HCT116 (cell line): Measurements from ENCODE around the gene TFF1. TPM values are rescaled to one million over a fixed set of nuclear protein-coding genes. Genes with fewer than 3 reads are reported as not detected.

Source experiments
- ATAC-seq: fragments of 200-7000 bp; cut with Tn5 transposase; 2 replicates; pipeline ENCODE4 v1.9.1; 2020; ENCODE audit warnings: mild to moderate bottlenecking, moderate library complexity
- BruUV-seq: library from RNA; stranded (reverse); fragments of 400-500 nt; replicated peaks from 2 replicates; lab custom pipeline; 2021; lab: Mats Ljungman, UMichigan
- CTCF ChIA-PET: fragments of 300-600 bp; sonication (Branson Sonifier 250); formaldehyde crosslinking; loops from one replicate; lab custom pipeline; 2021; ENCODE audit warnings: antibody characterized with exemption; lab: Charles Lee
- POLR2A ChIA-PET: fragments of 300-600, 350-600 bp; sonication (Branson Sonifier 250); formaldehyde crosslinking; loops from one replicate; lab custom pipeline; 2021; ENCODE audit warnings: antibody characterized with exemption; lab: Charles Lee
- RAD21 ChIA-PET, 2 experiments: fragments of 300-600 bp; sonication (Branson Sonifier 250); formaldehyde crosslinking; loops; one replicate each; lab custom pipeline; 2023; ENCODE audit warnings: low total read pairs in 2 of 2; ENCODE audit not compliant: uncharacterized antibody in 2 of 2, unreplicated experiment in 2 of 2, low non-redundant PET in 1 of 2; lab: Charles Lee
- DNase-seq: peaks from one replicate; pipeline ENCODE4 v3.0.0-alpha.2; 2010; ENCODE audit warnings: low read depth, low spot score
- H2AFZ ChIP-seq: fragments of 200-600 bp; shearing (Covaris generic), sonication (generic); 2 replicates; pipeline ENCODE4 v1.6.1; 2017; ENCODE audit warnings: low read depth, mixed run types, mixed read lengths, antibody characterized with exemption, low read length; ENCODE audit not compliant: poor library complexity, severe bottlenecking
- H3K27ac ChIP-seq: 2 replicates; pipeline ENCODE4 v1.5.1; 2012; ENCODE audit warnings: low read depth, low read length
- H3K27me3 ChIP-seq: fragments of 200-600 bp; sonication (generic); 2 replicates; pipeline ENCODE4 v1.6.1; 2016; ENCODE audit warnings: mixed run types, low read length, mixed read lengths; ENCODE audit not compliant: insufficient read depth
- H3K36me3 ChIP-seq, 2 experiments: fragments of 200-500 bp in 1 of 2; fragments of 200-600 bp in 1 of 2; sonication (Bioruptor generic) in 1 of 2; sonication (generic) in 1 of 2; 2 replicates each; pipeline versions ENCODE4 v1.5.1 to v1.6.1; 2014 to 2016; ENCODE audit warnings: low read length in 2 of 2, inconsistent platforms in 1 of 2, mixed read lengths in 1 of 2, mixed run types in 1 of 2; ENCODE audit not compliant: insufficient read depth in 2 of 2, control insufficient read depth in 1 of 2
- H3K4me1 ChIP-seq, 2 experiments: fragments of 200-600 bp in 1 of 2; sonication (generic) in 1 of 2; 2 replicates each; pipeline versions ENCODE4 v1.5.1 to v1.6.1; 2012 to 2017; ENCODE audit warnings: low read length in 2 of 2, inconsistent platforms in 1 of 2, mild to moderate bottlenecking in 1 of 2, mixed read lengths in 1 of 2, mixed run types in 1 of 2, moderate library complexity in 1 of 2; ENCODE audit not compliant: insufficient read depth in 2 of 2, control insufficient read depth in 1 of 2
- H3K4me2 ChIP-seq: fragments of 200-600 bp; sonication (generic); 2 replicates; pipeline ENCODE4 v1.6.1; 2017; ENCODE audit warnings: mixed run types, low read length, mixed read lengths
- H3K4me3 ChIP-seq, 2 experiments: fragments of 200-600 bp in 1 of 2; sonication (generic) in 1 of 2; replicated peaks in 1 of 2; 2 replicates each; pipeline ENCODE4 v1.5.1; 2011 to 2016; ENCODE audit warnings: low read length in 2 of 2, control low read depth in 1 of 2, low read depth in 1 of 2, mild to moderate bottlenecking in 1 of 2, mixed read lengths in 1 of 2, mixed run types in 1 of 2
- H3K79me2 ChIP-seq: fragments of 200-600 bp; sonication (generic); 2 replicates; pipeline ENCODE4 v1.6.1; 2017; ENCODE audit warnings: mild to moderate bottlenecking, mixed run types, low read length, moderate library complexity, mixed read lengths; ENCODE audit not compliant: insufficient read depth
- H3K9ac ChIP-seq: fragments of 200-600 bp; sonication (generic); 2 replicates; pipeline ENCODE4 v1.6.1; 2016; ENCODE audit warnings: low read length, mixed read lengths
- H3K9me2 ChIP-seq: fragments of 200-600 bp; sonication (generic), shearing (Covaris generic); 2 replicates; pipeline ENCODE4 v1.6.1; 2017; ENCODE audit warnings: mixed run types, mild to moderate bottlenecking, moderate library complexity; ENCODE audit not compliant: insufficient read depth
- H3K9me3 ChIP-seq, 2 experiments: fragments of 200-500 bp in 1 of 2; fragments of 200-600 bp in 1 of 2; sonication (Bioruptor generic) in 1 of 2; sonication (generic) in 1 of 2; 2 replicates each; pipeline ENCODE4 v1.6.1; 2014 to 2017; ENCODE audit warnings: low read length in 2 of 2, mixed read lengths in 2 of 2, inconsistent platforms in 1 of 2, low read depth in 1 of 2, mild to moderate bottlenecking in 1 of 2, mixed run types in 1 of 2, moderate library complexity in 1 of 2; ENCODE audit not compliant: control insufficient read depth in 1 of 2, insufficient read depth in 1 of 2
- H4K20me1 ChIP-seq: fragments of 200-600 bp; sonication (generic), shearing (Covaris generic); 2 replicates; pipeline ENCODE4 v1.6.1; 2017; ENCODE audit warnings: mixed run types, mild to moderate bottlenecking, moderate library complexity; ENCODE audit not compliant: insufficient read depth
- CBX3 ChIP-seq: IDR thresholded peaks from 2 replicates; pipeline ENCODE4 v1.6.1; 2012; ENCODE audit warnings: low read depth
- CEBPB ChIP-seq: IDR thresholded peaks from 2 replicates; pipeline ENCODE4 v1.6.1; 2012; ENCODE audit warnings: low read depth
- ELF1 ChIP-seq: IDR thresholded peaks from 2 replicates; pipeline ENCODE4 v1.6.1; 2012; ENCODE audit warnings: low read depth, borderline replicate concordance
- EZH2phosphoT487 ChIP-seq: fragments of 200-600 bp; IDR thresholded peaks from 2 replicates; pipeline ENCODE4 v1.6.1; 2018; ENCODE audit warnings: antibody characterized with exemption, borderline replicate concordance
- FOSL1 ChIP-seq: IDR thresholded peaks from 2 replicates; pipeline ENCODE4 v1.6.1; 2012; ENCODE audit warnings: low read depth
- JUND ChIP-seq: IDR thresholded peaks from 2 replicates; pipeline ENCODE4 v1.6.1; 2012
- POLR2A ChIP-seq: IDR thresholded peaks from 2 replicates; pipeline ENCODE4 v1.7.0; 2011; ENCODE audit warnings: borderline replicate concordance; ENCODE audit not compliant: insufficient read depth, insufficient read length; ENCODE audit errors: extremely low read depth
- POLR2AphosphoS5 ChIP-seq: IDR thresholded peaks from 2 replicates; pipeline ENCODE4 v1.6.1; 2011; ENCODE audit warnings: mild to moderate bottlenecking, low read depth, low read length, moderate library complexity
- RAD21 ChIP-seq: IDR thresholded peaks from 2 replicates; pipeline ENCODE4 v1.6.1; 2012; ENCODE audit warnings: low read depth, mild to moderate bottlenecking
- SIN3A ChIP-seq: IDR thresholded peaks from 2 replicates; pipeline ENCODE4 v1.6.1; 2012; ENCODE audit warnings: low read depth
- SP1 ChIP-seq: IDR thresholded peaks from 2 replicates; pipeline ENCODE4 v1.6.1; 2012; ENCODE audit warnings: low read depth
- SRF ChIP-seq: IDR thresholded peaks from 2 replicates; pipeline ENCODE4 v1.6.1; 2012; ENCODE audit warnings: low read depth
- TCF7L2 ChIP-seq: IDR thresholded peaks from 2 replicates; pipeline ENCODE4 v1.7.0; 2011; ENCODE audit warnings: borderline replicate concordance, inconsistent platforms; ENCODE audit not compliant: insufficient read depth, insufficient read length; ENCODE audit errors: extremely low read depth
- YY1 ChIP-seq: IDR thresholded peaks from 2 replicates; pipeline ENCODE4 v1.6.1; 2011; ENCODE audit warnings: low read length, low read depth, moderate library complexity, mild to moderate bottlenecking; ENCODE audit not compliant: insufficient replicate concordance; ENCODE audit errors: extremely low read depth
- ZFX ChIP-seq: fragments of 450-650 bp; IDR thresholded peaks from 2 replicates; pipeline ENCODE4 v1.6.1; 2017
- ZNF274 ChIP-seq: fragments of 200-500 bp; sonication (Bioruptor generic); IDR thresholded peaks from 2 replicates; pipeline ENCODE4 v1.6.1; 2014; ENCODE audit warnings: mild to moderate bottlenecking, low read depth, low read length, inconsistent platforms
- intact Hi-C: fragments of 100-400 bp; cut with micrococcal nuclease; formaldehyde crosslinking; loops from 2 replicates; pipeline ENCODE4 v1.10.0; 2022
- total RNA-seq: library from RNA; stranded (reverse); gene quantifications from one replicate; pipeline ENCODE4 v1.2.1, GENCODE V29; 2021; ENCODE audit not compliant: unreplicated experiment
- TF ChIP-seq, protein P1 (sequence below): IDR thresholded peaks from 2 replicates; pipeline ENCODE4 v1.6.1; 2012; ENCODE audit warnings: low read depth
- TF ChIP-seq, protein P2 (sequence below), 3 experiments: fragments of 200-600 bp in 1 of 3; sonication (generic) in 1 of 3; IDR thresholded peaks in 2 of 3; conservative IDR thresholded peaks in 1 of 3; 2 replicates each; pipeline ENCODE4 v1.5.1; 2012 to 2017; ENCODE audit warnings: low read depth in 2 of 3, low read length in 2 of 3, antibody characterized with exemption in 1 of 3, borderline replicate concordance in 1 of 3, control low read depth in 1 of 3, mild to moderate bottlenecking in 1 of 3, mixed read lengths in 1 of 3, mixed run types in 1 of 3, moderate library complexity in 1 of 3; ENCODE audit not compliant: insufficient read depth in 1 of 3
- TF ChIP-seq, protein P3 (sequence below): IDR thresholded peaks from 2 replicates; pipeline ENCODE4 v1.6.1; 2011; ENCODE audit warnings: mild to moderate bottlenecking, low read length, moderate library complexity; ENCODE audit not compliant: insufficient replicate concordance; ENCODE audit errors: extremely low read depth
- TF ChIP-seq, protein P4 (sequence below): IDR thresholded peaks from 2 replicates; pipeline ENCODE4 v1.6.1; 2012

Gene TFF1
- total RNA-seq, 1 experiment from 2014 or later: 0.61 TPM

DNA sequence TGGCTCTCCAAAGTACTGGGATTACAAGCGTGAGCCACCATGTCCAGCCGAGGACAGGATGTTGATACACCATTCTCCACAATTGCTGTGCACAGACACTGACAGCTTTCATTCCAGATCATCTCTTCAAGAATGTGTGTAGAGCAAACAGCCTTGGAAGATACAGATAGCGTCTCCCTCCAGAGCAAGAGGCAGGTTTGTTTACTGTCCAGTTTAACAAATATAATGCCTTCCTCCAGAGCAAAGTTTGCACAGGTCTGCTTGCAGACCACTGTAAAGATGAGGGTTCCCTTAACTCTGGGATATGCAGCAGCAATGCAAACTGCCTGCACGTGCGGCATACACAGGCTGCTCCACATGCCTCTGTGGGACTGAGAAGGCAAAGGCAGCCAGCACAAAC, 25.0 kb upstream of the TFF1 start:
- no peaks in the 10 kb centered on the region for H3K36me3 ChIP-seq
- H3K9me3 ChIP-seq: no peaks in the 10 kb centered on the region
- no peak overlapping the region for H2AFZ ChIP-seq
- no peak for TF ChIP-seq CEBPB
- no peak for TF ChIP-seq SP1
- TF ChIP-seq, protein P1, sequence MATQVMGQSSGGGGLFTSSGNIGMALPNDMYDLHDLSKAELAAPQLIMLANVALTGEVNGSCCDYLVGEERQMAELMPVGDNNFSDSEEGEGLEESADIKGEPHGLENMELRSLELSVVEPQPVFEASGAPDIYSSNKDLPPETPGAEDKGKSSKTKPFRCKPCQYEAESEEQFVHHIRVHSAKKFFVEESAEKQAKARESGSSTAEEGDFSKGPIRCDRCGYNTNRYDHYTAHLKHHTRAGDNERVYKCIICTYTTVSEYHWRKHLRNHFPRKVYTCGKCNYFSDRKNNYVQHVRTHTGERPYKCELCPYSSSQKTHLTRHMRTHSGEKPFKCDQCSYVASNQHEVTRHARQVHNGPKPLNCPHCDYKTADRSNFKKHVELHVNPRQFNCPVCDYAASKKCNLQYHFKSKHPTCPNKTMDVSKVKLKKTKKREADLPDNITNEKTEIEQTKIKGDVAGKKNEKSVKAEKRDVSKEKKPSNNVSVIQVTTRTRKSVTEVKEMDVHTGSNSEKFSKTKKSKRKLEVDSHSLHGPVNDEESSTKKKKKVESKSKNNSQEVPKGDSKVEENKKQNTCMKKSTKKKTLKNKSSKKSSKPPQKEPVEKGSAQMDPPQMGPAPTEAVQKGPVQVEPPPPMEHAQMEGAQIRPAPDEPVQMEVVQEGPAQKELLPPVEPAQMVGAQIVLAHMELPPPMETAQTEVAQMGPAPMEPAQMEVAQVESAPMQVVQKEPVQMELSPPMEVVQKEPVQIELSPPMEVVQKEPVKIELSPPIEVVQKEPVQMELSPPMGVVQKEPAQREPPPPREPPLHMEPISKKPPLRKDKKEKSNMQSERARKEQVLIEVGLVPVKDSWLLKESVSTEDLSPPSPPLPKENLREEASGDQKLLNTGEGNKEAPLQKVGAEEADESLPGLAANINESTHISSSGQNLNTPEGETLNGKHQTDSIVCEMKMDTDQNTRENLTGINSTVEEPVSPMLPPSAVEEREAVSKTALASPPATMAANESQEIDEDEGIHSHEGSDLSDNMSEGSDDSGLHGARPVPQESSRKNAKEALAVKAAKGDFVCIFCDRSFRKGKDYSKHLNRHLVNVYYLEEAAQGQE: no peak
- TF ChIP-seq, protein P2, sequence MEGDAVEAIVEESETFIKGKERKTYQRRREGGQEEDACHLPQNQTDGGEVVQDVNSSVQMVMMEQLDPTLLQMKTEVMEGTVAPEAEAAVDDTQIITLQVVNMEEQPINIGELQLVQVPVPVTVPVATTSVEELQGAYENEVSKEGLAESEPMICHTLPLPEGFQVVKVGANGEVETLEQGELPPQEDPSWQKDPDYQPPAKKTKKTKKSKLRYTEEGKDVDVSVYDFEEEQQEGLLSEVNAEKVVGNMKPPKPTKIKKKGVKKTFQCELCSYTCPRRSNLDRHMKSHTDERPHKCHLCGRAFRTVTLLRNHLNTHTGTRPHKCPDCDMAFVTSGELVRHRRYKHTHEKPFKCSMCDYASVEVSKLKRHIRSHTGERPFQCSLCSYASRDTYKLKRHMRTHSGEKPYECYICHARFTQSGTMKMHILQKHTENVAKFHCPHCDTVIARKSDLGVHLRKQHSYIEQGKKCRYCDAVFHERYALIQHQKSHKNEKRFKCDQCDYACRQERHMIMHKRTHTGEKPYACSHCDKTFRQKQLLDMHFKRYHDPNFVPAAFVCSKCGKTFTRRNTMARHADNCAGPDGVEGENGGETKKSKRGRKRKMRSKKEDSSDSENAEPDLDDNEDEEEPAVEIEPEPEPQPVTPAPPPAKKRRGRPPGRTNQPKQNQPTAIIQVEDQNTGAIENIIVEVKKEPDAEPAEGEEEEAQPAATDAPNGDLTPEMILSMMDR (IDR thresholded peaks at IDR 0.05 in 2 of 3, conservative IDR thresholded peaks at IDR 0.05 in 1 of 3; ENCODE audit: borderline replicate concordance in 1 of 3, insufficient read depth in 1 of 3, low read depth in 2 of 3, low read length in 2 of 3): no peak
- no peak for TF ChIP-seq POLR2AphosphoS5
- TF ChIP-seq EZH2phosphoT487: no peak
- TF ChIP-seq SIN3A: no peak
- no peak for TF ChIP-seq RAD21
- TF ChIP-seq JUND: no peak
- no peak for TF ChIP-seq CBX3
- TF ChIP-seq SRF: no peak
- TF ChIP-seq ELF1: no peak
- TF ChIP-seq YY1: no peak
- TF ChIP-seq, protein P3, sequence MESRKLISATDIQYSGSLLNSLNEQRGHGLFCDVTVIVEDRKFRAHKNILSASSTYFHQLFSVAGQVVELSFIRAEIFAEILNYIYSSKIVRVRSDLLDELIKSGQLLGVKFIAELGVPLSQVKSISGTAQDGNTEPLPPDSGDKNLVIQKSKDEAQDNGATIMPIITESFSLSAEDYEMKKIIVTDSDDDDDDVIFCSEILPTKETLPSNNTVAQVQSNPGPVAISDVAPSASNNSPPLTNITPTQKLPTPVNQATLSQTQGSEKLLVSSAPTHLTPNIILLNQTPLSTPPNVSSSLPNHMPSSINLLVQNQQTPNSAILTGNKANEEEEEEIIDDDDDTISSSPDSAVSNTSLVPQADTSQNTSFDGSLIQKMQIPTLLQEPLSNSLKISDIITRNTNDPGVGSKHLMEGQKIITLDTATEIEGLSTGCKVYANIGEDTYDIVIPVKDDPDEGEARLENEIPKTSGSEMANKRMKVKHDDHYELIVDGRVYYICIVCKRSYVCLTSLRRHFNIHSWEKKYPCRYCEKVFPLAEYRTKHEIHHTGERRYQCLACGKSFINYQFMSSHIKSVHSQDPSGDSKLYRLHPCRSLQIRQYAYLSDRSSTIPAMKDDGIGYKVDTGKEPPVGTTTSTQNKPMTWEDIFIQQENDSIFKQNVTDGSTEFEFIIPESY: no peak
- no peak for TF ChIP-seq POLR2A
- no peak for TF ChIP-seq ZFX
- TF ChIP-seq, protein P4, sequence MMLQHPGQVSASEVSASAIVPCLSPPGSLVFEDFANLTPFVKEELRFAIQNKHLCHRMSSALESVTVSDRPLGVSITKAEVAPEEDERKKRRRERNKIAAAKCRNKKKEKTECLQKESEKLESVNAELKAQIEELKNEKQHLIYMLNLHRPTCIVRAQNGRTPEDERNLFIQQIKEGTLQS: no peak
- TF ChIP-seq FOSL1: no peak
- TF ChIP-seq TCF7L2: no peak
- TF ChIP-seq ZNF274: no peak
- no peaks in the 10 kb centered on the region for H3K4me1 ChIP-seq
- H3K4me3 ChIP-seq: no peak overlapping the region
- no peak overlapping the region for H3K4me2 ChIP-seq
- RAD21 ChIA-PET: no interaction called here
- POLR2A ChIA-PET: no interaction called here
- no peak for ATAC-seq
- H3K27me3 ChIP-seq: peaks cover 3% of the 10 kb centered on the region; the same call in 1 of the 2 replicates
- intact Hi-C loops: no loop called here
- DNase-seq: no peak
- no TSS peak for BruUV-seq
- H3K9ac ChIP-seq: no peak overlapping the region
- CTCF ChIA-PET: no interaction called here
- H3K79me2 ChIP-seq: no peaks in the 10 kb centered on the region
- no peaks in the 10 kb centered on the region for H3K9me2 ChIP-seq
- no peaks in the 10 kb centered on the region for H4K20me1 ChIP-seq
- no peak overlapping the region for H3K27ac ChIP-seq
